B cell (primary cell): ENCODE results near the gene TRANK1. TPM values are rescaled to one million over a fixed set of nuclear protein-coding genes. Genes with fewer than 3 reads are reported as not detected.

ENCODE experiments used
- ATAC-seq: fragments of 200-7000 bp; cut with Tn5 transposase; one replicate; pipeline ENCODE4 v1.10.0; 2021; ENCODE audit warnings: low read depth, mild to moderate bottlenecking, moderate number of reproducible peaks, moderate library complexity
- CTCF ChIA-PET: fragments of 350-600 bp; sonication (Branson Sonifier 250); formaldehyde crosslinking; loops from one replicate; lab custom pipeline; 2021; ENCODE audit warnings: antibody characterized with exemption, inconsistent platforms; lab: Charles Lee
- POLR2A ChIA-PET: fragments of 350-600 bp; sonication (Branson Sonifier 250); formaldehyde crosslinking; loops from one replicate; lab custom pipeline; 2021; ENCODE audit warnings: antibody characterized with exemption; lab: Charles Lee
- DNase-seq: peaks from one replicate; pipeline ENCODE4 v3.0.0; 2013
- H2AFZ ChIP-seq: 2 replicates; pipeline ENCODE4 v1.6.1; 2012; ENCODE audit warnings: mild to moderate bottlenecking, low read depth, low read length; ENCODE audit not compliant: insufficient read depth, poor library complexity, severe bottlenecking
- H3K27ac ChIP-seq, 2 donors: 1 replicate in 1 of 2; 2 replicates in 1 of 2; pipeline ENCODE4 v1.5.1; 2012 to 2013; ENCODE audit warnings: low read length in 2 of 2, mild to moderate bottlenecking in 2 of 2, moderate library complexity in 1 of 2
- H3K27me3 ChIP-seq, 4 experiments: fragments of 200-600 bp in 1 of 4; sonication (generic) in 1 of 4; replicated peaks in 1 of 4; 1 replicate in 2 of 4; 2 replicates in 2 of 4; pipeline versions ENCODE4 v1.6.1 to v1.7.0; 2013 to 2016; ENCODE audit warnings: low read length in 3 of 4, mild to moderate bottlenecking in 2 of 4, mixed read lengths in 1 of 4, moderate library complexity in 1 of 4; ENCODE audit not compliant: insufficient read depth in 4 of 4, control insufficient read depth in 3 of 4; ENCODE audit errors: control extremely low read depth in 1 of 4
- H3K36me3 ChIP-seq, 2 experiments: replicated peaks in 1 of 2; 1 replicate in 1 of 2; 2 replicates in 1 of 2; pipeline versions ENCODE4 v1.6.1 to v1.7.1; 2013; ENCODE audit warnings: low read length in 1 of 2; ENCODE audit not compliant: insufficient read depth in 2 of 2, control insufficient read depth in 1 of 2; ENCODE audit errors: control extremely low read depth in 1 of 2, extremely low read depth in 1 of 2
- H3K4me1 ChIP-seq, 2 donors: fragments of 200-600 bp in 1 of 2; sonication (generic) in 1 of 2; 1 replicate in 1 of 2; 2 replicates in 1 of 2; pipeline versions ENCODE4 v1.5.1 to v1.6.1; 2013 to 2017; ENCODE audit warnings: low read length in 2 of 2; ENCODE audit not compliant: control insufficient read depth in 2 of 2, insufficient read depth in 2 of 2
- H3K4me2 ChIP-seq: replicated peaks from 2 replicates; pipeline ENCODE3; 2012; ENCODE audit warnings: mild to moderate bottlenecking, low read depth, low read length; ENCODE audit not compliant: poor library complexity, severe bottlenecking
- H3K4me3 ChIP-seq, 5 experiments: fragments of 200-600 bp in 1 of 5; sonication (generic) in 1 of 5; 1 replicate in 3 of 5; 2 replicates in 2 of 5; pipeline versions ENCODE4 v1.5.1 to v1.7.0; 2011 to 2016; ENCODE audit warnings: low read length in 4 of 5, mild to moderate bottlenecking in 4 of 5, low read depth in 2 of 5, control low read depth in 1 of 5, moderate library complexity in 1 of 5; ENCODE audit not compliant: insufficient read depth in 1 of 5; ENCODE audit errors: control extremely low read depth in 1 of 5, extremely low read depth in 1 of 5
- H3K79me2 ChIP-seq: fragments of 200-600 bp; sonication (generic); one replicate; pipeline ENCODE4 v1.6.0; 2016; ENCODE audit warnings: low read length; ENCODE audit not compliant: control insufficient read depth, insufficient read depth
- H3K9ac ChIP-seq: fragments of 200-600 bp; sonication (generic); 2 replicates; pipeline ENCODE4 v1.6.1; 2017; ENCODE audit warnings: mild to moderate bottlenecking, low read length, moderate library complexity
- H3K9me3 ChIP-seq, 3 donors: one replicate each; pipeline versions ENCODE4 v1.6.1 to v1.7.1; 2013; ENCODE audit warnings: low read length in 2 of 3; ENCODE audit not compliant: control insufficient read depth in 2 of 3, insufficient read depth in 1 of 3; ENCODE audit errors: control extremely low read depth in 1 of 3
- H4K20me1 ChIP-seq: 2 replicates; pipeline ENCODE4 v1.6.0; 2012; ENCODE audit warnings: mild to moderate bottlenecking, low read length; ENCODE audit not compliant: insufficient read depth, control insufficient read depth, poor library complexity, severe bottlenecking
- H3K27ac Mint-ChIP-seq: one replicate; pipeline ENCODE4 v1.8.0; 2021; ENCODE audit warnings: mixed read lengths
- H3K27me3 Mint-ChIP-seq: one replicate; pipeline ENCODE4 v1.8.0; 2021; ENCODE audit warnings: mixed read lengths
- H3K4me1 Mint-ChIP-seq: one replicate; pipeline ENCODE4 v1.8.0; 2021; ENCODE audit warnings: mixed read lengths
- H3K4me3 Mint-ChIP-seq: one replicate; pipeline ENCODE4 v1.8.0; 2021; ENCODE audit warnings: mixed read lengths
- H3K9me3 Mint-ChIP-seq: one replicate; pipeline ENCODE4 v1.8.0; 2022; ENCODE audit warnings: mixed read lengths; ENCODE audit not compliant: insufficient read depth
- EZH2 ChIP-seq: IDR thresholded peaks from 2 replicates; pipeline ENCODE4 v1.6.1; 2012; ENCODE audit warnings: borderline replicate concordance, low read depth, mild to moderate bottlenecking, moderate library complexity, low read length; ENCODE audit not compliant: insufficient read depth, poor library complexity, severe bottlenecking
- WGBS: methylation state at CpG from one replicate; pipeline ENCODE4 v1.1.5; 2013; ENCODE audit warnings: missing lambda C conversion rate; ENCODE audit not compliant: insufficient coverage; 5-methylcytosine and 5-hydroxymethylcytosine counted together
- intact Hi-C: fragments of 100-400 bp; cut with micrococcal nuclease; formaldehyde crosslinking; loops from one replicate; pipeline ENCODE4 v1.10.0; 2022
- polyA plus RNA-seq: library from polyadenylated mRNA; depleted of rRNA; stranded (reverse); fragments of >200 nt; gene quantifications from 2 replicates; pipeline ENCODE4 v1.2.3, GENCODE V29; 2012
- total RNA-seq, 2 donors: library from RNA; stranded (reverse); fragments of 120-200 nt in 1 of 2; gene quantifications; 1 replicate in 1 of 2; 2 replicates in 1 of 2; pipeline versions ENCODE4 v1.2.3 to v1.2.4, GENCODE V29; 2013 to 2022
- TF ChIP-seq, protein P1 (sequence below): fragments of 200-600 bp; IDR thresholded peaks from one replicate; pipeline ENCODE4 v1.8.0; 2022; ENCODE audit warnings: antibody characterized with exemption, mild to moderate bottlenecking

The TRANK1 gene
- total and polyA plus RNA-seq, 2 donors (not counting 1 experiment from before 2014, with no cell fraction given), result 20.8 to 147 TPM

DNA sequence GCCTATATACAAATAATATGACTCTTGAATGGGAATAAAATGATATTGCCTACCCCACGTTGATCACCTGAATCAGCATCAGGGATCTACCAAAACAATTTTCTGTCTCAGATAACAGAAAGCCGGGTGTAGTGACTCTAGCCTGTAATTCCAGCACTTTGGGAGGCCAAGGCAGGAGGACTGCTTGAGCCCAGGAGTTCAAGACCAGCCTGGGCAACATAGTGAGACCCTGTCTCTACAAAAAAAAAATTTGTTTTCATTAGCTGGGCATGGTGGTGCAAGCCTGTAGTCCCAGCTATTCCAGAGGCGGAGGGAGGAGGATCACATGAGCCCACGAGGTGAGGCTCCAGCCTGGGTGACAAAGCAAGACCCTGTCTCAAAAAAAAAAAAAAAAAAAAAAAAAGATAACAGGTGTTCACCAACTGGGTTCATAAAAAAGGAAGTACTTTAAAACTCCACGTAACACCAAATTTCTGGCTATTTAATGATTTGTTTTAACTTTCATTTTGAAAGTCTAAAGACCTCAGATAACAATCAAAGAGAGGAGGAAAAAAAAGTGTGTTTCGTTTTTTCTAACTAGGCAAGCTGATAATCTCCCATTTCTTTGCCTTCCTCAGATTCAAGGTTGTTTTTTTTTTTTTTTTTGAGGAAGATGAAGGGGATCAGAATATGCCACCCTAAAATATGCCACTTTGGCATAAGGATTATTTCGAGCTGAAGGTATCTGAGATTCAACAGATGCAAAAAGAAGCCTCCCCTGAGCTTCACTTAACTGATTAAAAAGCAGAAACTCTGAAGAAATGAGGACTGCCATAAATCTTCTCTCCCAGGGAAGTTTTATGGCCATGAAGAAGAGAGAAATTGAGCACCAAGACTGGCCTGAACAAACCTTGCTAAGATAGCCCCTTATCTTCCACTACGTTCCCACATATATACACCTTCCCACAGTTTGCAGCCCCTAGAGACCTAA, 44.1 kb downstream of the TRANK1 start:
- TF ChIP-seq, protein P1, sequence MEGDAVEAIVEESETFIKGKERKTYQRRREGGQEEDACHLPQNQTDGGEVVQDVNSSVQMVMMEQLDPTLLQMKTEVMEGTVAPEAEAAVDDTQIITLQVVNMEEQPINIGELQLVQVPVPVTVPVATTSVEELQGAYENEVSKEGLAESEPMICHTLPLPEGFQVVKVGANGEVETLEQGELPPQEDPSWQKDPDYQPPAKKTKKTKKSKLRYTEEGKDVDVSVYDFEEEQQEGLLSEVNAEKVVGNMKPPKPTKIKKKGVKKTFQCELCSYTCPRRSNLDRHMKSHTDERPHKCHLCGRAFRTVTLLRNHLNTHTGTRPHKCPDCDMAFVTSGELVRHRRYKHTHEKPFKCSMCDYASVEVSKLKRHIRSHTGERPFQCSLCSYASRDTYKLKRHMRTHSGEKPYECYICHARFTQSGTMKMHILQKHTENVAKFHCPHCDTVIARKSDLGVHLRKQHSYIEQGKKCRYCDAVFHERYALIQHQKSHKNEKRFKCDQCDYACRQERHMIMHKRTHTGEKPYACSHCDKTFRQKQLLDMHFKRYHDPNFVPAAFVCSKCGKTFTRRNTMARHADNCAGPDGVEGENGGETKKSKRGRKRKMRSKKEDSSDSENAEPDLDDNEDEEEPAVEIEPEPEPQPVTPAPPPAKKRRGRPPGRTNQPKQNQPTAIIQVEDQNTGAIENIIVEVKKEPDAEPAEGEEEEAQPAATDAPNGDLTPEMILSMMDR, result no peak
- no peak for TF ChIP-seq EZH2
- no peaks in the 10 kb centered on the region for H3K9me3 Mint-ChIP-seq

More for the DNA sequence above, 44.1 kb downstream of the TRANK1 start:
- Histone ChIP-seq H3K9ac (peak overlapping the region; percentile 59), H3K4me1 (peaks cover 63 to 78% of the 10 kb centered on the region in 2 donors), H3K27ac (peak overlapping the region; percentile 66 to 92), H3K4me2 (peak overlapping the region; percentile 77), H3K36me3 (peaks cover 1 to 57% of the 10 kb centered on the region in 2 experiments), H4K20me1 (no peaks in the 10 kb centered on the region), H3K9me3 (no peaks in the 10 kb centered on the region), H3K79me2 (peaks cover 85% of the 10 kb centered on the region), H3K27me3 (no peaks in the 10 kb centered on the region), H3K4me3 (peak overlapping the region in 3 of 5 experiments; percentile 29 to 46 (median 31)), H2AFZ (no peak overlapping the region)
- intact Hi-C loops, result no loop called here
- WGBS, result 92% methylated on average over 2 of the region's 8 CpGs
- H3K4me3 Mint-ChIP-seq, result peak overlapping the region; percentile 72
- CTCF ChIA-PET, result interaction anchor here (0.5 to 12.5 kb wide), 7 partner anchors 10 to 80 kb away, joined by 3 to 128 read pairs (median 13); no protein-coding TSS in a partner anchor
- peak; percentile 48 for ATAC-seq
- peak; percentile 72 for DNase-seq
- peak overlapping the region; percentile 83 for H3K27ac Mint-ChIP-seq
- POLR2A ChIA-PET, result interaction anchor here (0.6 to 1.5 kb wide), 5 partner anchors 9 to 57 kb away, joined by 3 to 6 read pairs (median 3); no protein-coding TSS in a partner anchor
- H3K4me1 Mint-ChIP-seq, result peaks cover 76% of the 10 kb centered on the region
- no peaks in the 10 kb centered on the region for H3K27me3 Mint-ChIP-seq
